ENCODE data around the gene LIPT1. TPM values are rescaled to one million over a fixed set of nuclear protein-coding genes. Genes with fewer than 3 reads are reported as not detected.

LIPT1 gene
- total and polyA plus RNA-seq, 2 of the 4 experiments (the other 2 are of a cell fraction): 3.2 to 3.5 TPM

DNA sequence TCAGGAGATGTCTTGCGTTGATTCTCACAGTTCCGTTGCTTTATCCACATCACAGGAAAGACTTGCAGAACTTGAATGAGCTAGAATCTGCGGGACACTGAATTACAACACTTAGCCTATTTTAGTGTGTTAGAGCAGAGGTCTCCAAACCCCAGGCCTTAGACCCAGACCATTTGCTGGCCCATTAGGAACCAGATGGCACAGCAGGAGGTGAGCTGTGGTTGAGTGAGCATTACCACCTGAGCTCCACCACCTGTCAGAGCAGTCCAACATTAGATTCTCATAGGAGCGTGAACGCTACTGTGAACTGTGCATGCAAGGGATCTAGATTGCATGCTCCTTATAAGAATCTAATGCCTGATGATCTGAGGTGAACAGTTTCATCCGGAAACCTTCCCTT lies 30.0 kb downstream of the LIPT1 start:
- Histone ChIP-seq H2AK9ac (replicated peaks; ENCODE audit: low read depth, low read length, poor library complexity) (no peak overlapping the region), H3K4me3 (ENCODE audit: insufficient read depth, low read depth, low read length) (no peak overlapping the region), H3K36me3 (ENCODE audit: control insufficient read depth, insufficient read depth, low read length) (peaks cover 7% of the 10 kb centered on the region), H3K9ac (ENCODE audit: low read depth, low read length) (no peak overlapping the region), H3K27me3 (ENCODE audit: control insufficient read depth, insufficient read depth, low read length) (no peaks in the 10 kb centered on the region), H2AK5ac (ENCODE audit: low read depth, low read length) (no peak overlapping the region), H3K9me1 (ENCODE audit: insufficient read depth, low read length) (no peaks in the 10 kb centered on the region; the same call in 1 of the 2 replicates), H3K4me2 (ENCODE audit: low read depth, low read length) (no peak overlapping the region), H3K18ac (ENCODE audit: low read depth, low read length) (no peak overlapping the region), H3K14ac (replicated peaks; ENCODE audit: low read depth, low read length) (no peak overlapping the region), H4K91ac (ENCODE audit: insufficient read depth, low read depth, low read length) (no peak overlapping the region), H2BK120ac (ENCODE audit: low read depth, low read length) (no peak overlapping the region), H3K4me1 (ENCODE audit: control insufficient read depth, insufficient read depth, low read length) (no peaks in the 10 kb centered on the region; the same call in 1 of the 2 replicates), H3K4ac (ENCODE audit: low read depth, low read length) (no peak overlapping the region), H2BK5ac (ENCODE audit: low read depth, low read length, poor library complexity, severe bottlenecking) (no peak overlapping the region), H2BK15ac (ENCODE audit: low read depth, low read length) (no peak overlapping the region), H3K23ac (ENCODE audit: low read depth, low read length) (no peak overlapping the region), H4K5ac (ENCODE audit: low read depth, low read length) (no peak overlapping the region), H4K8ac (ENCODE audit: low read depth in 2 of 2, low read length in 2 of 2) (no peak overlapping the region), H3K56ac (ENCODE audit: extremely low read depth, insufficient read depth, low read length) (no peak overlapping the region), H3K27ac (ENCODE audit: insufficient read depth, low read length) (no peak overlapping the region), H4K20me1 (ENCODE audit: insufficient read depth, low read length) (no peaks in the 10 kb centered on the region), H3K79me1 (ENCODE audit: low read depth in 1 of 2, low read length in 2 of 2) (peaks cover 19 to 38% of the 10 kb centered on the region in 2 experiments), H3K9me3 (ENCODE audit: control insufficient read depth, insufficient read depth, low read length) (no peaks in the 10 kb centered on the region), H2BK20ac (ENCODE audit: low read depth, low read length) (no peak overlapping the region), H2AFZ (replicated peaks; ENCODE audit: low read length, poor library complexity) (no peak overlapping the region)
- dilution Hi-C loops (cut with HindIII; ENCODE audit: low sequenced_read_pairs, unreplicated experiment): no loop called here
- in situ Hi-C loops (cut with MboI; ENCODE audit: low sequenced_read_pairs): loop anchor here (10.0 kb wide), 2 partner anchors 150 to 290 kb away; partner anchors contain the start of genes EIF5B and TXNDC9
- CTCF ChIA-PET: no interaction called here
- BruUV-seq (replicated peaks): no TSS peak
- intact Hi-C loops (cut with micrococcal nuclease): no loop called here
- DNase-seq: no peak
- ATAC-seq (ENCODE audit: low read depth): no peak
- TF ChIP-seq NFE2L2 (IDR thresholded peaks at IDR 0.05; ENCODE audit: low read depth, low read length) (no peak), RFX5 (IDR thresholded peaks at IDR 0.05; ENCODE audit: low read depth, low read length) (no peak), RAD21 (IDR thresholded peaks at IDR 0.05; ENCODE audit: low read length) (no peak), CEBPB (IDR thresholded peaks at IDR 0.05; ENCODE audit: low read depth, low read length) (no peak), MAZ (IDR thresholded peaks at IDR 0.05; ENCODE audit: borderline replicate concordance, low read depth, low read length) (no peak), POLR2A (IDR thresholded peaks at IDR 0.05; ENCODE audit: low read depth, low read length) (no peak), MAFK (IDR thresholded peaks at IDR 0.05; ENCODE audit: low read depth, low read length) (no peak), RCOR1 (IDR thresholded peaks at IDR 0.05; ENCODE audit: insufficient replicate concordance, low read length) (no peak), CTCF (conservative IDR thresholded peaks at IDR 0.05; ENCODE audit: low read depth, low read length) (no peak), MXI1 (IDR thresholded peaks at IDR 0.05; ENCODE audit: borderline replicate concordance, low read depth, low read length) (no peak)
- TF ChIP-seq, protein P1, sequence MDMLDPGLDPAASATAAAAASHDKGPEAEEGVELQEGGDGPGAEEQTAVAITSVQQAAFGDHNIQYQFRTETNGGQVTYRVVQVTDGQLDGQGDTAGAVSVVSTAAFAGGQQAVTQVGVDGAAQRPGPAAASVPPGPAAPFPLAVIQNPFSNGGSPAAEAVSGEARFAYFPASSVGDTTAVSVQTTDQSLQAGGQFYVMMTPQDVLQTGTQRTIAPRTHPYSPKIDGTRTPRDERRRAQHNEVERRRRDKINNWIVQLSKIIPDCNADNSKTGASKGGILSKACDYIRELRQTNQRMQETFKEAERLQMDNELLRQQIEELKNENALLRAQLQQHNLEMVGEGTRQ (IDR thresholded peaks at IDR 0.05; ENCODE audit: low read depth, low read length): no peak
- POLR2A ChIA-PET (ENCODE audit: unreplicated experiment): no interaction called here
- no CpG with 5 or more reads among the region's 6 CpGs for WGBS, 2 experiments (ENCODE audit: extremely low coverage in 2 of 2, insufficient read length in 1 of 2)

Data from IMR-90 (cell line).